Psoas muscle (tissue), 8 donors: ENCODE measurements around the gene PRR14. TPM values are rescaled to one million over a fixed set of nuclear protein-coding genes. Genes with fewer than 3 reads are reported as not detected.

Experiments used
- ATAC-seq, 4 donors: fragments of 200-7000 bp; cut with Tn5 transposase; one replicate each; pipeline ENCODE4 v1.9.1; 2020; ENCODE audit warnings: moderate library complexity in 3 of 4, mild to moderate bottlenecking in 2 of 4
- DNase-seq, 2 donors: peaks; one replicate each; pipeline ENCODE4 v3.0.0-alpha.2; 2020
- H3K27ac ChIP-seq: fragments of 200-600 bp; one replicate; pipeline ENCODE4 v1.8.0; 2022
- H3K27me3 ChIP-seq, 3 donors: fragments of 200-600 bp in 1 of 3; one replicate each; pipeline versions ENCODE4 v1.6.1 to v1.8.0; 2013 to 2022; ENCODE audit warnings: low read length in 2 of 3, mild to moderate bottlenecking in 2 of 3, moderate library complexity in 1 of 3; ENCODE audit not compliant: insufficient read depth in 3 of 3
- H3K36me3 ChIP-seq, 2 donors: fragments of 200-600 bp in 1 of 2; one replicate each; pipeline versions ENCODE4 v1.6.1 to v1.8.0; 2013 to 2022; ENCODE audit warnings: low read depth in 1 of 2, mild to moderate bottlenecking in 1 of 2, moderate library complexity in 1 of 2; ENCODE audit not compliant: insufficient read depth in 1 of 2
- H3K4me1 ChIP-seq: fragments of 200-600 bp; one replicate; pipeline ENCODE4 v1.8.0; 2022
- H3K4me3 ChIP-seq: fragments of 200-600 bp; one replicate; pipeline ENCODE4 v1.8.0; 2022; ENCODE audit warnings: mild to moderate bottlenecking
- H3K9me3 ChIP-seq: fragments of 200-600 bp; one replicate; pipeline ENCODE4 v1.8.0; 2022
- CTCF ChIP-seq: fragments of 200-600 bp; IDR thresholded peaks from one replicate; pipeline ENCODE4 v1.8.0; 2022; ENCODE audit warnings: antibody characterized with exemption
- WGBS, 3 donors: extraction: QIAGEN DNeasy Blood & Tissue Kit; methylation state at CpG; one replicate each; pipeline versions ENCODE4 v1.1.6 to v1.1.7; 2013; 5-methylcytosine and 5-hydroxymethylcytosine counted together
- intact Hi-C, 2 donors: fragments of 100-400 bp; cut with DNase I; formaldehyde crosslinking; loops; one replicate each; pipeline versions ENCODE4 v1.11.0 to v1.14.2; 2022
- long read RNA-seq, 2 donors: library from polyadenylated mRNA; unstranded; transcript quantifications; one replicate each; pipeline ENCODE4 v2.0.0, GENCODE V29; 2021
- polyA plus RNA-seq, 3 donors: library from polyadenylated mRNA; stranded (reverse); fragments of 200-250 nt; gene quantifications; one replicate each; pipeline ENCODE4 v1.2.3, GENCODE V29; 2013
- total RNA-seq, 4 donors: library from RNA; stranded (reverse); fragmentation: NEBNext Ultra II Directional in 2 of 4; extraction: Animal tissue kit (Norgen Biotek cat#: 25700) in 2 of 4; gene quantifications; one replicate each; pipeline versions ENCODE4 v1.2.1 to v1.2.4, GENCODE V29; 2021 to 2023
- donor health status: healthy with polysubstance abuse.
- donor health status: DM: no; HTN: no; CAD: no; lungs with moderate emphysema.
- donor health status: Bipolar disorder and iron deficiency.
- donor health status: healthy.
- donor health status: DM: yes; HTN: yes; CAD: no.
- donor health status: DM: no; HTN: no; CAD: no.
- donor health status: DM: no; HTN: no; CAD: no.
- donor health status: DM: yes; HTN: yes; CAD: no.

PRR14 gene
- total RNA-seq, result 10 to 100 TPM; 13.4 to 26.4 (median 15.9) TPM
- 10 to 100 TPM; 23.8 to 26.8 (median 25.5) TPM for polyA plus RNA-seq
- long read RNA-seq, donor 1, partial matches to known transcripts, result 0 of 2 reads
- long read RNA-seq, donor 1, other reads (novel, unspliced or antisense), result 1 of 2 reads
- long read RNA-seq, donor 2, partial matches to known transcripts, result 2 of 4 reads
- long read RNA-seq, donor 2, other reads (novel, unspliced or antisense), result 1 of 4 reads

- peaks cover 12% of the 10 kb centered on the region for H3K4me1 ChIP-seq
- H3K9me3 ChIP-seq, result no peaks in the 10 kb centered on the region
- peak; percentile 32 for TF ChIP-seq CTCF
- WGBS, 3 donors, result 1% methylated on average over 49 to 53 of the region's 53 CpGs
- intact Hi-C loops, result loop anchor here in 1 of 2 donors (2.0 to 5.0 kb wide), 2 partner anchors 16 to 78 kb away; partner anchors contain the start of gene ZNF688
- peak; percentile 89 to 91 (median 90) for ATAC-seq
- H3K4me3 ChIP-seq, result peak within 1 kb of the TSS; percentile 74
- peaks cover 1 to 37% of the 10 kb centered on the region in 2 donors for H3K36me3 ChIP-seq
- peak within 1 kb of the TSS; percentile 92 for H3K27ac ChIP-seq
- no peaks in the 10 kb centered on the region for H3K27me3 ChIP-seq
- peak; percentile 100 for DNase-seq
Measured at GRCh38 chr16:30650369-30651123, at the start of gene PRR14. TSS of gene PRR14 (plus strand) at chr16:30650960. CDS start at chr16:30651646, 686 bp downstream.

DNA sequence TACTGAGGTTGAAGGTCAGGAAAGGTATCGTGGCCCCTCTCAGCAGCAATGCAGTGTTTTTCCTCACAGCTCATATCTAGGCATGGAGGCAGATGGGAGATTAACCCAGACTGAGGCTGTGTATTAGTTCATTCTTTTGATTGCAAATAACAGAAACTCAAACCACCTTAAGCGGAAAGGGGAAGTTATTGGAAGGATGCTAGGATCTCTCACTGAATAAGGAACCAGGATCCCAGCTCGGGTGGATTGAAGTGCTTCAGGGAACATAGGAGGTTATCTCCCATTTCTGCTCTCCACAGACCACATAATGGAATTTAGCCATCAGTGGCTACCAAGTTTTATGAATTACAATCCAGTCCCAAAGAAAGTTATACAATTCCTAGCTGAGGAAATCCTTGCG, 48.8 kb upstream of the PRR14 start:
- WGBS, 3 donors, result 80 to 83% (median 82%) methylated on average over 4 of the region's 4 CpGs
- no peaks in the 10 kb centered on the region for H3K4me1 ChIP-seq

DNA sequence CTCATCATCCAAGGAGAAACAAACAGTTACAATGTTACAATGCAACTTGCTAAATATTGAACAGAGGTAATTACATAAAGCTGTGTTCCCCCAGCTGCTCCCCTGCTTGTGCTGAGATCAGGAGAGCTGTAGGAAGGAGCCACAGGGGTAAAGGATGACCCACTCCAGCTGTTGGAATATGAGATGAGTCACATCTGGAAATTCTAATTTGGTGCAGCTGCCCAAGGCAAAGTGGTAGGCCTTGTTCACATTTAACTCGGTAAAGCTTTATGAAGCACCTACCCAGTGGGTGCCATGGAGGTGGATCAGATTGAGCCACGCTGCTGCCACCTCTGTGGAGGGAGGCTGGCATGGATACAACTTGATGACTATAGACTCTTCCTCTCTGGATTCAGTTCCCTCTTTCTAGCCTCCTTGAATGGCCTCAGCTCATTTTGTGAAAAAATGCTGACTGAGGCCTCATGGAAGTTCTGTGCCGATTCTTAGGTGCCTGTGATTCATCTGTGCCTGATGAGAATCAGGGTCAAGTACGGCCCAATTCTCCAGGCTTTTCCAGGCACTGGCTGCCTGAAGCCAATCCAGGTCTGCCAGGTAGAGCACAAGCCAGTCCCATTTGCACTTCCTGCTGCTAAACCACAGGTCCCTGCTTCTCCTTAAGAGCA, 48.0 kb upstream of the PRR14 start:
- 49 to 60% (median 56%) methylated on average over 4 of the region's 4 CpGs for WGBS, 3 donors
- intact Hi-C loops, result no loop called here
- Histone ChIP-seq H3K27ac (no peak overlapping the region), H3K9me3 (no peaks in the 10 kb centered on the region), H3K4me1 (no peaks in the 10 kb centered on the region), H3K4me3 (no peak overlapping the region), H3K27me3 (no peaks in the 10 kb centered on the region), H3K36me3 (peaks cover 8 to 45% of the 10 kb centered on the region in 2 donors)
- TF ChIP-seq CTCF, result no peak
- peak in 2 of 4 donors; percentile 23 to 67 for ATAC-seq
- no peak for DNase-seq

More for the DNA sequence above, 48.8 kb upstream of the PRR14 start:
- DNase-seq (no peak), ATAC-seq (no peak)
- H3K9me3 ChIP-seq, result no peaks in the 10 kb centered on the region
- H3K27ac ChIP-seq, result no peak overlapping the region
- TF ChIP-seq CTCF, result no peak
- intact Hi-C loops, result no loop called here
- no peaks in the 10 kb centered on the region for H3K27me3 ChIP-seq
- no peak overlapping the region for H3K4me3 ChIP-seq
- H3K36me3 ChIP-seq, result peaks cover 8 to 37% of the 10 kb centered on the region in 2 donors

DNA sequence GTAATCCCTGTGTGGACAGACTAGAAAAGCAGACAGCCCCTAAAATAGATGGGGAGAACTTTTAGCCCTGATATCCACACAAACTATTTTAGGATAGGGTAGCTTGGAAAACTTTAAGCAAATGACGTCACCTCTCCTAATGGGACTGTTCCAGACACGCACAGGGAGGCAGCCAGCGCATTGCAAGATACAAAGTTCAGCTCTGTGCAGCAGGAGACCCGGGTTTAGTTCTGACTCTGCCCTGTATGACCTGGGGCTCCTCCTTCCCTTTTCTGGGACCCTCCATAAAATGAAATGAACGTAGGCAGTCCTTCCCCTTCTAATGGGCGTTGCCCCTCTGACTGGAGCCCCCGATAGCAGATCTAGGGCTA, 46.8 kb upstream of the PRR14 start:
- 74 to 87% (median 81%) methylated on average over 7 of the region's 7 CpGs for WGBS, 3 donors
- DNase-seq, result no peak
- peaks cover 1% of the 10 kb centered on the region for H3K4me1 ChIP-seq
- H3K9me3 ChIP-seq, result no peaks in the 10 kb centered on the region
- ATAC-seq, result peak in 2 of 4 donors; percentile 11 to 48
- intact Hi-C loops, result no loop called here
- no peaks in the 10 kb centered on the region for H3K27me3 ChIP-seq
- TF ChIP-seq CTCF, result no peak
- H3K36me3 ChIP-seq, result peaks cover 8 to 56% of the 10 kb centered on the region in 2 donors
- no peak overlapping the region for H3K27ac ChIP-seq
- no peak overlapping the region for H3K4me3 ChIP-seq
